ENCODE results near the gene PPP6C.
A peak's percentile ranks its signal among the peaks of the same experiment; 100 is the strongest.
"Not testable (repeated sequence)": the region's sequence is repeated elsewhere in the genome, so short reads cannot be mapped to it uniquely, and the experiment has no call there.

Gene PPP6C

GRCh38 chr9:125140576-125140975, 49.0 kb downstream of the PPP6C start:
- H3K27me3 ChIP-seq (ENCODE audit: control insufficient read depth, insufficient read depth, low read length): no peaks in the 10 kb centered on the region
- no peaks in the 10 kb centered on the region for H3K9me3 ChIP-seq (ENCODE audit: control insufficient read depth, insufficient read depth, low read length)
- H3K36me3 ChIP-seq (ENCODE audit: control insufficient read depth, insufficient read depth, low read length): peaks cover 31% of the 10 kb centered on the region

DNA sequence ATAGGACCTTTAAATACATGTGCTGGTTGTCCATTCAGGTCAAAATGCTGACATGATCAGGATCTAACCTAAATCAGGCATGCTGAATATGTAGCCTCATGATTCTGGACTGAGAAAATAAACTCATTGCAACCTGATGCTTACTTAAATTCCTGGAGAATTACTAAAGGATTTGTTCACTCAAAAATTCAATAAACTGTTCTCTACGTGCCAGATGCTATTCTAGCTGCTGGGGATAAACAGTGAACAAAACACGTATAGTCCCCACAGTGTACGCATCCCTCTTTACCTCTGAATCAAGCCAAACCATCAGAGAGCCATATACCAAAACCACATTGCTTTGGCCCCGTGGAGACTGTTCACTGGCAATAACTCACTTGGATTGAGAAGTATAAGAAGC, 52.4 kb downstream of the PPP6C start:
- no peak overlapping the region for H3K9ac ChIP-seq (ENCODE audit: low read depth, low read length)
- no peaks in the 10 kb centered on the region for H3K9me3 ChIP-seq (ENCODE audit: control insufficient read depth, insufficient read depth, low read length)
- H3K27me3 ChIP-seq (ENCODE audit: control insufficient read depth, insufficient read depth, low read length): no peaks in the 10 kb centered on the region
- no peak overlapping the region for H3K27ac ChIP-seq (ENCODE audit: low read depth, low read length)
- no peak overlapping the region for H3K4me3 ChIP-seq (ENCODE audit: low read depth, low read length)
- H3K36me3 ChIP-seq (ENCODE audit: control insufficient read depth, insufficient read depth, low read length): peaks cover 31% of the 10 kb centered on the region
- no peaks in the 10 kb centered on the region for H3K4me1 ChIP-seq (ENCODE audit: control insufficient read depth, insufficient read depth, low read length)

More at GRCh38 chr9:125140576-125140975, 49.0 kb downstream of the PPP6C start:
- Histone ChIP-seq H3K4me3 (ENCODE audit: low read depth, low read length) (no peak overlapping the region), H3K4me1 (ENCODE audit: control insufficient read depth, insufficient read depth, low read length) (peaks cover 8% of the 10 kb centered on the region), H3K9ac (ENCODE audit: low read depth, low read length) (no peak overlapping the region), H3K27ac (ENCODE audit: low read depth, low read length) (no peak overlapping the region)

GRCh38 chr9:125134976-125135375, 54.6 kb downstream of the PPP6C start:
- Histone ChIP-seq H3K4me3 (ENCODE audit: low read depth, low read length) (no peak overlapping the region), H3K27ac (ENCODE audit: low read depth, low read length) (no peak overlapping the region), H3K4me1 (ENCODE audit: control insufficient read depth, insufficient read depth, low read length) (no peaks in the 10 kb centered on the region), H3K36me3 (ENCODE audit: control insufficient read depth, insufficient read depth, low read length) (peaks cover 12% of the 10 kb centered on the region; the same call in 1 of the 2 replicates), H3K9me3 (ENCODE audit: control insufficient read depth, insufficient read depth, low read length) (no peaks in the 10 kb centered on the region), H3K9ac (ENCODE audit: low read depth, low read length) (no peak overlapping the region), H3K27me3 (ENCODE audit: control insufficient read depth, insufficient read depth, low read length) (no peaks in the 10 kb centered on the region)

GRCh38 chr9:125133403-125134329, 55.9 kb downstream of the PPP6C start:
- no peak overlapping the region for H3K4me3 ChIP-seq (ENCODE audit: low read depth, low read length)
- H3K4me1 ChIP-seq (ENCODE audit: control insufficient read depth, insufficient read depth, low read length): no peaks in the 10 kb centered on the region
- H3K27me3 ChIP-seq (ENCODE audit: control insufficient read depth, insufficient read depth, low read length): no peaks in the 10 kb centered on the region
- no peaks in the 10 kb centered on the region for H3K9me3 ChIP-seq (ENCODE audit: control insufficient read depth, insufficient read depth, low read length)
- H3K9ac ChIP-seq (ENCODE audit: low read depth, low read length): no peak overlapping the region
- H3K36me3 ChIP-seq (ENCODE audit: control insufficient read depth, insufficient read depth, low read length): no peaks in the 10 kb centered on the region; the same call in 1 of the 2 replicates
- H3K27ac ChIP-seq (ENCODE audit: low read depth, low read length): no peak overlapping the region

- Histone ChIP-seq H3K9ac (ENCODE audit: low read depth, low read length) (no peak overlapping the region), H3K36me3 (ENCODE audit: control insufficient read depth, insufficient read depth, low read length) (no peaks in the 10 kb centered on the region), H3K27me3 (ENCODE audit: control insufficient read depth, insufficient read depth, low read length) (no peaks in the 10 kb centered on the region), H3K27ac (ENCODE audit: low read depth, low read length) (no peak overlapping the region), H3K4me1 (ENCODE audit: control insufficient read depth, insufficient read depth, low read length) (no peaks in the 10 kb centered on the region), H3K9me3 (ENCODE audit: control insufficient read depth, insufficient read depth, low read length) (no peaks in the 10 kb centered on the region), H3K4me3 (ENCODE audit: low read depth, low read length) (no peak overlapping the region)
Observed at GRCh38 chr9:125131778-125132177, 57.8 kb downstream of the PPP6C start.

DNA sequence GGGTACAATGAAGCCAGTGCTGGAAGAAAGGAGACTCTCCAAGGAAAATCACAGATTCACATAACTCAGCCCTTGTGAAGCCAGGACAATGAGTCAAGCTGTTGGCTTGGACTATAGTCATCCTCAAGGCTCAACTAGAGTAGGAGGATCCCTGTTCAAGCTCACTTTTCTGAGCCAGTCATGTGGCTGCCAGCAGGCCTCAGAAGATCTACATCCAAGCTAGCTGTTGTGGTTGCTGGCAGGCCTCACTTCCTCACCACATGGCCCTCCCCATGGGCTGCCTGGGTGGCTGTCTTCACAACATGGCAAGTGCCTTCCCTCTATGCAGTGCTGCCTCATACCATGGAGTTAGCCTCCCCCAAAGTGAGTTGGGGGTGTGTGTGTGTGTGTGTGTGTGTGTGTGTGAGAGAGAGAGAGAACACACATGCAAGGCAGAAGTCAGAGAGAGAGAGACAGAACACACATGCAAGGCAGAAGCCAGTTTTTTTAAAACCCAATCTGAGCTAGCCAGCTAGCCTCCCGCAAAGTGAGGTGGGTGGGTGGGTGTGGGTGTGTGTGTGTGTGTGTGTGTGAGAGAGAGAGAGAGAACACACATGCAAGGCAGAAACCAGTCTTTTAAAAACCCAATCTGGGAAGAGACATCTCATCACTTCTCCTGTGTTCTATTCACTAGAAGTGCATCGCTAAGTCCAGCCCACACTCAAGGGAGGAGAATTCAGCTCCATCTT, 63.4 kb downstream of the PPP6C start:
- Histone ChIP-seq H3K27me3 (ENCODE audit: control insufficient read depth, insufficient read depth, low read length) (no peaks in the 10 kb centered on the region), H3K4me3 (ENCODE audit: low read depth, low read length) (no peak overlapping the region), H3K27ac (ENCODE audit: low read depth, low read length) (no peak overlapping the region), H3K4me1 (ENCODE audit: control insufficient read depth, insufficient read depth, low read length) (peaks cover 3% of the 10 kb centered on the region; the same call in 1 of the 2 replicates), H3K9me3 (ENCODE audit: control insufficient read depth, insufficient read depth, low read length) (no peaks in the 10 kb centered on the region), H3K9ac (ENCODE audit: low read depth, low read length) (no peak overlapping the region), H3K36me3 (ENCODE audit: control insufficient read depth, insufficient read depth, low read length) (no peaks in the 10 kb centered on the region)

DNA sequence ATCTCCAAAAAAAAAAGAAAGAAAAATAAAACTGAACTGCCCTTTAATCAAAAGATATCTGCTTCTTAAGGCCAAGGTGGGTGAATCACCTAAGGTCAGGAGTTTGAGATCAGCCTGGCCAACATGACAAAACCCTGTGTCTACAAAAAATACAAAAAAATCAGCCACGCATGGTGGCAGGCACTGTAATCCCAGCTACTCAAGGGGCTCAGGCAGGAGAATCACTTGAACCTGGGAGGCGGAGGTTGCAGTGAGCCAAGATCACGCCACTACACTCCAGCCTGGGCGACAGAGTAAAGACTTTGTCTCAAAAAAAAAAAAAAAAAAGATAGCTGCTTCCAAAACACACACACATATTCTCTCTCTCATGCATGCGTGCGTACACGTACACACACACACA, 64.1 kb downstream of the PPP6C start:
- H3K36me3 ChIP-seq (ENCODE audit: control insufficient read depth, insufficient read depth, low read length): no peaks in the 10 kb centered on the region
- no peak overlapping the region for H3K9ac ChIP-seq (ENCODE audit: low read depth, low read length)
- no peak overlapping the region for H3K4me3 ChIP-seq (ENCODE audit: low read depth, low read length)
- H3K4me1 ChIP-seq (ENCODE audit: control insufficient read depth, insufficient read depth, low read length): peaks cover 6% of the 10 kb centered on the region; the same call in 1 of the 2 replicates
- H3K27ac ChIP-seq (ENCODE audit: low read depth, low read length): no peak overlapping the region
- H3K9me3 ChIP-seq (ENCODE audit: control insufficient read depth, insufficient read depth, low read length): no peaks in the 10 kb centered on the region
- H3K27me3 ChIP-seq (ENCODE audit: control insufficient read depth, insufficient read depth, low read length): no peaks in the 10 kb centered on the region

GRCh38 chr9:125121146-125121545, 68.5 kb downstream of the PPP6C start:
- Histone ChIP-seq H3K36me3 (ENCODE audit: control insufficient read depth, insufficient read depth, low read length) (no peaks in the 10 kb centered on the region; the same call in 1 of the 2 replicates), H3K27me3 (ENCODE audit: control insufficient read depth, insufficient read depth, low read length) (no peaks in the 10 kb centered on the region), H3K9ac (ENCODE audit: low read depth, low read length) (no peak overlapping the region), H3K9me3 (ENCODE audit: control insufficient read depth, insufficient read depth, low read length) (no peaks in the 10 kb centered on the region), H3K4me1 (ENCODE audit: control insufficient read depth, insufficient read depth, low read length) (peaks cover 6% of the 10 kb centered on the region; the same call in 1 of the 2 replicates), H3K27ac (ENCODE audit: low read depth, low read length) (no peak overlapping the region), H3K4me3 (ENCODE audit: low read depth, low read length) (no peak overlapping the region)

GRCh38 chr9:125119643-125120286, 69.8 kb downstream of the PPP6C start:
- Histone ChIP-seq H3K36me3 (ENCODE audit: control insufficient read depth, insufficient read depth, low read length) (no peaks in the 10 kb centered on the region; the same call in 1 of the 2 replicates), H3K27ac (ENCODE audit: low read depth, low read length) (peak overlapping the region; percentile 1)

GRCh38 chr9:125118696-125119095, 70.9 kb downstream of the PPP6C start:
- not testable (repeated sequence) for H3K36me3 ChIP-seq (ENCODE audit: control insufficient read depth, insufficient read depth, low read length); H3K4me3 ChIP-seq (ENCODE audit: low read depth, low read length); H3K4me1 ChIP-seq (ENCODE audit: control insufficient read depth, insufficient read depth, low read length); H3K9me3 ChIP-seq (ENCODE audit: control insufficient read depth, insufficient read depth, low read length); H3K27me3 ChIP-seq (ENCODE audit: control insufficient read depth, insufficient read depth, low read length); H3K9ac ChIP-seq (ENCODE audit: low read depth, low read length); H3K27ac ChIP-seq (ENCODE audit: low read depth, low read length)

More at GRCh38 chr9:125119643-125120286, 69.8 kb downstream of the PPP6C start:
- H3K9ac ChIP-seq (ENCODE audit: low read depth, low read length): no peak overlapping the region
- H3K9me3 ChIP-seq (ENCODE audit: control insufficient read depth, insufficient read depth, low read length): no peaks in the 10 kb centered on the region
- H3K4me3 ChIP-seq (ENCODE audit: low read depth, low read length): no peak overlapping the region
- peaks cover 6% of the 10 kb centered on the region; the same call in 1 of the 2 replicates for H3K4me1 ChIP-seq (ENCODE audit: control insufficient read depth, insufficient read depth, low read length)
- H3K27me3 ChIP-seq (ENCODE audit: control insufficient read depth, insufficient read depth, low read length): no peaks in the 10 kb centered on the region

All from HUES48 (cell line).